22Rv1 (cell line): ENCODE data around the gene FRMD3.

Experiments
- ZFX ChIP-seq: fragments of 450-650 bp; IDR thresholded peaks from 2 replicates; pipeline ENCODE4 v1.6.1; 2017; ENCODE audit warnings: antibody characterized with exemption, borderline replicate concordance
- TF ChIP-seq, protein P1 (sequence below): fragments of 450-650 bp; IDR thresholded peaks from 2 replicates; pipeline ENCODE4 v1.5.1; 2017; ENCODE audit warnings: mild to moderate bottlenecking

DNA sequence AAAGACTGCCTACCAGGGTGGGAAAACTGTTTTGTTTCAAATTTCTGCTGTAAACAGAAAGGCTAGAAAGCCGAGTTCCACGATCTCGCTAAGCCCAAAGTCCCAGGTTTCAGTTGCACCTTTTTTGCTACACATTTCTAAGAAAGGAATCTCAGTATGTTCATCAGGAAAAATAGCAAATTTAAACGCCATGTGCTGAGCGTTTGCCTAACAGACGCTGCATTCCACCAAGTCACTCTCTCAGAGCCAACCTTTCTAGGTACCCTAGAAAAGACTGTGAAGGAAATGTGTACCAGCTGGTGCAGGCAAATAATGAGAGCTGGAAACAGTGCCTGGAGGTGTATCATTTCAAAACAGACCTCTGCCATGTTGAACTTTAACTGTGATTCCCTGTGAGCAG is 71.8 kb downstream of the FRMD3 start:
- TF ChIP-seq, protein P1, sequence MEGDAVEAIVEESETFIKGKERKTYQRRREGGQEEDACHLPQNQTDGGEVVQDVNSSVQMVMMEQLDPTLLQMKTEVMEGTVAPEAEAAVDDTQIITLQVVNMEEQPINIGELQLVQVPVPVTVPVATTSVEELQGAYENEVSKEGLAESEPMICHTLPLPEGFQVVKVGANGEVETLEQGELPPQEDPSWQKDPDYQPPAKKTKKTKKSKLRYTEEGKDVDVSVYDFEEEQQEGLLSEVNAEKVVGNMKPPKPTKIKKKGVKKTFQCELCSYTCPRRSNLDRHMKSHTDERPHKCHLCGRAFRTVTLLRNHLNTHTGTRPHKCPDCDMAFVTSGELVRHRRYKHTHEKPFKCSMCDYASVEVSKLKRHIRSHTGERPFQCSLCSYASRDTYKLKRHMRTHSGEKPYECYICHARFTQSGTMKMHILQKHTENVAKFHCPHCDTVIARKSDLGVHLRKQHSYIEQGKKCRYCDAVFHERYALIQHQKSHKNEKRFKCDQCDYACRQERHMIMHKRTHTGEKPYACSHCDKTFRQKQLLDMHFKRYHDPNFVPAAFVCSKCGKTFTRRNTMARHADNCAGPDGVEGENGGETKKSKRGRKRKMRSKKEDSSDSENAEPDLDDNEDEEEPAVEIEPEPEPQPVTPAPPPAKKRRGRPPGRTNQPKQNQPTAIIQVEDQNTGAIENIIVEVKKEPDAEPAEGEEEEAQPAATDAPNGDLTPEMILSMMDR = no peak
- TF ChIP-seq ZFX = no peak
